GM21381 (cell line): ENCODE data around the gene HAND1.
A peak's percentile ranks its signal among the peaks of the same experiment; 100 is the strongest.

Experiments
- ATAC-seq: cut with Tn5 transposase; IDR thresholded peaks from one replicate; pipeline ENCODE4 v1.9.1; 2021; ENCODE audit warnings: mild to moderate bottlenecking, moderate library complexity; ENCODE audit not compliant: unreplicated experiment

Gene HAND1

GRCh38 chr5:154479944-154480750 is 2.1 kb upstream of the HAND1 start:
- ATAC-seq = no peak

GRCh38 chr5:154479160-154479943 is 1.3 kb upstream of the HAND1 start:
- ATAC-seq = no peak

- ATAC-seq = no peak
Measured at GRCh38 chr5:154478752-154479159, 729 bp upstream of the HAND1 start.

- ATAC-seq = no peak
Measured at GRCh38 chr5:154477382-154478223, 424 bp downstream of the HAND1 start.

- no peak for ATAC-seq
Measured at GRCh38 chr5:154476354-154477205, 1.4 kb downstream of the HAND1 start.

- ATAC-seq = no peak
Measured at GRCh38 chr5:154475591-154476353, 2.3 kb downstream of the HAND1 start.

- ATAC-seq = no peak
Measured at GRCh38 chr5:154474396-154475334, 3.4 kb downstream of the HAND1 start.

- no peak for ATAC-seq
Measured at GRCh38 chr5:154473581-154474283, 4.3 kb downstream of the HAND1 start.

GRCh38 chr5:154472871-154473580 is 5.0 kb downstream of the HAND1 start:
- ATAC-seq = no peak

GRCh38 chr5:154470947-154471870 is 6.8 kb downstream of the HAND1 start:
- no peak for ATAC-seq

GRCh38 chr5:154470137-154470536 is 7.9 kb downstream of the HAND1 start:
- no peak for ATAC-seq

GRCh38 chr5:154467655-154468354 is 10.2 kb downstream of the HAND1 start:
- ATAC-seq = peak; percentile 93

- ATAC-seq = no peak
Measured at GRCh38 chr5:154466671-154467070, 11.4 kb downstream of the HAND1 start.

GRCh38 chr5:154466147-154466546 is 11.9 kb downstream of the HAND1 start:
- ATAC-seq = no peak

GRCh38 chr5:154465169-154465568 is 12.9 kb downstream of the HAND1 start:
- ATAC-seq = no peak

GRCh38 chr5:154464438-154464837 is 13.6 kb downstream of the HAND1 start:
- ATAC-seq = no peak
